Left ventricle myocardium superior (tissue), 1 donor: ENCODE data around the gene UNC5C. TPM values are rescaled to one million over a fixed set of nuclear protein-coding genes. Genes with fewer than 3 reads are reported as not detected.
A peak's percentile ranks its signal among the peaks of the same experiment; 100 is the strongest.

Source experiments
- ATAC-seq: fragments of 200-7000 bp; cut with Tn5 transposase; one replicate; pipeline ENCODE4 v1.9.1; 2020; ENCODE audit warnings: mild to moderate bottlenecking, moderate library complexity
- DNase-seq: peaks from one replicate; pipeline ENCODE4 v3.0.0-alpha.2; 2020
- intact Hi-C: fragments of 100-400 bp; cut with micrococcal nuclease; formaldehyde crosslinking; loops from one replicate; pipeline ENCODE4 v1.11.0; 2022
- total RNA-seq: library from RNA; stranded (reverse); fragmentation: NEBNext Ultra II Directional; extraction: Animal tissue kit (Norgen Biotek cat#: 25700); gene quantifications from one replicate; pipeline ENCODE4 v1.2.1, GENCODE V29; 2021
- donor health status: DM: no; HTN: yes; CAD: no; lungs with severe emphysema.

Gene UNC5C
- total RNA-seq, 1 donor from 2014 or later: 0.72 TPM

DNA sequence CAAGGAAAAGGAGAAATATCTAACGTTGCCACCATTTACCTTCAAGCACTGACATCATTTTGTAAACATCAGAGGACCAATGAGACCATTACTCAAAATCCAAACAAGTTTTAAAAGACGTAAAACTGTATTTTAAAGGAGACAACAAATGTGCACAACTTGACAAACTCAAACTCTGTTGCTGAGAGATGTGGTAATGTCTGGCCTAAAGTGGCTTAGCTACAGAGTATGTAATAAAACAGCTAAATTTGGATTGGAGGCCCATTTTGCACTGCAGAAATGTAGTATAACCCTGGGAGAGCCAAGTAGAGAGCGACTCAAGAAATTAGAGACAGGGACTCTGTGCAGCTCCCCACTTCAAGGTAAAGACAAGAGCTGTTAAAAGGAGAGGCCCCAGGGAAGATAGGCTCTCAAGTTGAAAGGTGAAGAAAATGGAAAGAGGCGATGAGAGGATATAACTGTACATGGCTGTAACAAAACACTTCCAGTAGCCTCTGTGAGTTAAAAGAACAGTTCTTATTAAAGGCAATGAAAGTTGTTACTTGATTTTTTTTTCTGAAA, 20.3 kb downstream of the UNC5C start:
- ATAC-seq (peak; percentile 66), DNase-seq (no peak)
- intact Hi-C loops: no loop called here

DNA sequence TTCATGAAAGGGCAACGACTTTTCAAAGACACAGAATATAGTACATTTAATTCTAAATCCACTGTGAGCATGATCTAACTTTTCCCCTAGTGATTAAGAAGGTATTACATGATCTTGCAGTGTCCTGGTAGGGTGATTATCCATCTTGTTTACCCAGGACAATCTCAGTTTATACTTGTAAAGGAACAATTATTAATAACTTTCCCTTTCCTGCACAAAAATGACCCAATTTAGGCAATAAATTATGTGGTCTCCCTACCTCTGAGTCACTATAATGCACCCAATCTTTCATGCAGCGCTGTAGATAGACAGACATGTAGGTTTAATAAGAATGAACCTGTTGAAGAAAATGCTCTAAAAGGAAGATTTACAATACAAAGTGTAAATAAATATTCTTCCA, 22.7 kb downstream of the UNC5C start:
- ATAC-seq (no peak), DNase-seq (no peak)
- intact Hi-C loops: no loop called here

DNA sequence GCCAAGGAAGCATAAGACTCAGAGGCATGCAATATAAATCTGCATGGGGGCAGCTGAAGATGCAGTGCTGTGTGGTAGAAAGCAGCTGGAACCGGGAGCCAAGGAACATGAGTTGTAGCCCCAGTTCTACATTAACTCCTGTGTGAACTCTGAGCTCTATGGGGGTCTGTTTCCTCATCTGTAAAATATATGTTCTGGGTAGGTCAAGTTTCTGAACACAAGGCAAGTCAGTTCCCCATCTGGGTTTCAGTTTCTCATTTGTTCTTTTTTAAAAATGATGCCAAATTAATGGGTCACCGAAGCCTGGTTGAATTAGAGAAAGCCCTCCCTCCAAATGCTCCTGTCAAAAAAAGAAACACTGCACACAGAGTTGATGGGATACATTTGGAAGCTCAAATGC, 24.0 kb downstream of the UNC5C start:
- ATAC-seq (no peak), DNase-seq (no peak)
- intact Hi-C loops: no loop called here

DNA sequence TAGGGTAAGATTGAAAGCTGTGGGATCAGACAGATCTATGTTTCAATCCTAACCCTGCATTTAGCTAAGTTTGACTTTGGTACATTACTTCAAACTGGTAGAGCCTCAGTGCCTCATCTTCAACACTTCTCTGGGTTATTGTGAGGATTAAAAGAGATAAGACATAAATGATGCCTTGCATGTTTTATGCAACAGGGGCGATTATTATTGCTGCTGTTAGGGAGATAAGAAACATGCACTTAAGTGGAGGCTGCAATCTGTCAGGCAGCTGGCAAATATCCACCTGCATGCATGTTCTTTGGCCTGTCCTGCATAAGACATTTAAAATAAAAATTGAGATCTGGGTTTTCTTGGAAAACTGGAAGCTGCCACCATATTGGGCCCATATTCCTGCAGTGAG, 24.6 kb downstream of the UNC5C start:
- no peak for DNase-seq
- intact Hi-C loops: no loop called here

DNA sequence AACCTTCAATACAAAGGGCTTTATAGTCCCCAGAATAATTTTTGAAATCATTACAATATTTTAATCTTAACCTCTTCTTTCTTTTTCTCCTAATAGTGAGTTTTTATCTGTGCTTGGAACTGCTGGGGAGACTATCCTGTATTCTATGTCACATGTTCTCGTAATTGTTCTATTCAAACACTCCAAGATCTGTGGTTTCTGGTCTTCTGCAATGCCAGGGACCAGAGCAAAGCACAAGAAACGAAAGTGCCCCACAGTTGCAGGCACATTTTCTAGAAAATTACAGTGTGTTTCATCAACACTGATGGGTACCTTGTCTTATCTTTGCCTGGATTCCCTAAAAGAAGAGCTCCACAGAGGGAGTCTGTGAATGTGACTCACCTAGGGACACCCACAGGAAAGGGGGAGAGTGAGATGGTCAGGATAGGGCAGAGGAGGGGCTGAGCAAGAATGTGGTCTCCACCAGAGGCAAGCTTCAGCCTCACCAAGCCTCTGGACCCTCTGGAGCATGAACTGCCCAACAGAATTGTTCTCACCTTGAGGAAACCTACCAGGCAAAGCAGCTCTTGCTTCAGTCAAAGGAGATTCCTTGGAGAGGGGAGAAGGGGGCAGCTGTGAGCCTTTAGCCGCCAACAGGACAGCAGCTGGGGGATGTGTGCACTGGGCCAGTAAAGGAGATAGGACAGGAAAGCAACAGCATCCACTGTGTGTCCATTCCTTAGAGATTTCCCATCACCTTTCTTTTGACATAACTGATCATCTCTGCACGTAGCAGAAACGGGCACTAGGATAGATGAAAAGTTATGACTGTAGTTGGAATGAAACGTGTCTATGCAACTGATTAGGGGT, 25.9 kb downstream of the UNC5C start:
- no peak for ATAC-seq
- intact Hi-C loops: no loop called here
- DNase-seq: no peak

More for the DNA sequence above, 24.6 kb downstream of the UNC5C start:
- ATAC-seq: no peak

DNA sequence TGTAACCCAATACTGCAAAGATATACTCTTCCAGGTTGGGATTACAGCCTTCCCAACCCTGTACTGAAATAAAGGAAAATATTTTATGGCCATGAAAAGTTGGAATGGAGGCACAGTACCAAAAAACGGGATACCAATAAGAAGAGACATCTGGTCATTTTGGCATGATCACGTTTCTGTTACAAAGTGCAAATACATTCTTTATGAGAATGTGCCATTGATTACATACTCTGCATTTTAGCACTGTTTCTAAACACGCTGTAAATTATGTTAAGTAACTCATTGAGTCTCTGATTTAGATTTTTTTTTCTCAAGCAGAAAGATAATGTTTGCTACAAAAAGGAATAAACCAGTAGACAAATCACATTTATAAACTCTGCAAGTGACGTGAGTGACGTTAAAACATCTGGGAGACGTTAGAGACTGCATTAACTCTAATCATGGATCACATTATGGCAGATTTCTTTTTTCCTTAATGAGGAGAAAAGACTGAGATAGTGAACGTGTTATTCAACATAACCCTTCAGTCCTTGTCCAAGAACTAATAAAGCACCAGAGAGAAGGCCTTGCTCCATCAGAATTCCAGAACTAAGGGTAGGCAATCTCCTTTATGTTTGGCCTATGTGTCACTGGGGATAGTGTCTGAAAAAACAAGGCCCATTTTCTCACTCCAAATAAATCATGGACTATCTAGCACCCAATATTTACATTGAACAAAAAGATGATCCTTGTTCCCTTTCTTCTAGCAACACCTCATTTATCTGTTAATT, 31.0 kb downstream of the UNC5C start:
- intact Hi-C loops: no loop called here
- ATAC-seq: no peak
- no peak for DNase-seq

DNA sequence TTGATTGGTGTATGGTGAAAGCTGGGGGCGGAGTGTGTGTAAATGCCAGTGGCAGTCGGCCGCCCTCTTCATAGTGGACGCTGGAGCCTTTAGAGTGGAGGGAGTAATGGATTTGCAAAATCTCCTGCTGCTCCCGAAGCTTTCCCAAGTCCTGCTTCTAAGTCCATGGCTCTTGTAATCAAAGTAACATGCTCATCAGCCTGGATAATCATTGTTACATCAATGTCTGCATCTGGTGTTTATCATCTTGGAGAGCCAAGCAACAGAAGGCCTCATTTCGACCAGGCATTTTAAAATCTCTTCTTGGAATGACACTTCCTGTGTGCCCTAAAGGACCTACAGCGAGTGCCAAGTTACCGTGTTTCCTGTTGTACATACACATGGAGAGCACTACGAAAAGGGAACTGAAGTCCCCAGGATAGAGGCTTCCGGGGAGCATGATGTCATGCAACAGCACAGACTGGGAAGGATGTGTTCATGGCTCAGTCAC, 32.2 kb downstream of the UNC5C start:
- DNase-seq: peak; percentile 14
- intact Hi-C loops: no loop called here
- ATAC-seq: peak; percentile 65

DNA sequence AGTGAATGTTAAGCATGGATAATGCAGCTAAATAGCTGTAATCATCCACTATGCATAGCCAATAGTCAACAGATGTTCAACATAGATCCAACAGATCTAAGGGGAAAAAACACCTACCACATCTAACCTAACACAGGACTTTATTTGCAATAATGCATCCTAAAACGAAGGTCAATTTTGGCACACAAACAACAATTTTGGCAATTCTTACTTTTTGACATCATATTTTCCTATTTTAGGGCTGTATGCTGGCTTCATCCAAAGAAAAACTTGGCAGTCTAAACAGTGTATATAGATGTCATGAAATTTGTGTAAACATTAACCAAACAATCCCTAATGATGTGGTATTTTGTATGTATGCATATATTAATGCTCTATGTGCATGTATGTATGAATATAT, 33.2 kb downstream of the UNC5C start:
- ATAC-seq: no peak
- no peak for DNase-seq
- intact Hi-C loops: no loop called here

DNA sequence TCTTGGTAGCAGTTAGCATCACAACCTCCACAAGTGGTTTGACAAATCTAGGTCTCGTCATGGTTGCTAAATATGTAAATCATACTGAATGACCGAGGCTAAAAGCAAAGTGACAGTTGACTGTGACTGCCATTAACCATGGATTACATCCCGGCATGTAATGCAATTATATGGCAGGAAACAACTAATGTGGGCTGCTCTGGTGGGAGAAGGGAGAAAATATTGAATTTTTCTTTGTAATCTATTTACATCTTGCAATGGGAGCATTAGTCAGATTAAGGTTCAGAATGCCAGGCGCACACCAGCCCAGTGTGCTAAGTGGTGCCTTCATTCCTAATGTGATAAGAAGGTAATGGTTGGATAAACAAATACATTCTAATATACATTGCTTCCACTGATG, 35.8 kb downstream of the UNC5C start:
- no peak for DNase-seq
- intact Hi-C loops: no loop called here

DNA sequence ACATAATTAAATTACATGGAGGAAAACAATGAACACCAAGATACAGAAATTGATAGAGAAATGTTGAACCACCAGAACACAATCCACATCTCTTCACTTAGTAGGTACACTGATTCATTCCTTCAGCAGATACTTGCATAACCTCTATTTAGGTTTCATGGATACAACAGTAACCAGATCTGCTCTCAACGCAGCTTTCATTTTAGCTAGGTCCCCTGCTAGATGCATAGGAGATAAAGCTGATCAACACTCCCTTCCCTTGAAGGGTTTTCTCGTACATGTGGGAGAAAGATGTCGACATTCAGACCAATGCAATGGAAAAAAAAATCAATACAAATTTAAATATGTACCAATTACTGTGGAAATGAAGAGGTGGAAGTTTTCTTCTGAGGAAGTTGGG, 37.3 kb downstream of the UNC5C start:
- DNase-seq (no peak), ATAC-seq (no peak)
- intact Hi-C loops: no loop called here

More for the DNA sequence above, 35.8 kb downstream of the UNC5C start:
- no peak for ATAC-seq

DNA sequence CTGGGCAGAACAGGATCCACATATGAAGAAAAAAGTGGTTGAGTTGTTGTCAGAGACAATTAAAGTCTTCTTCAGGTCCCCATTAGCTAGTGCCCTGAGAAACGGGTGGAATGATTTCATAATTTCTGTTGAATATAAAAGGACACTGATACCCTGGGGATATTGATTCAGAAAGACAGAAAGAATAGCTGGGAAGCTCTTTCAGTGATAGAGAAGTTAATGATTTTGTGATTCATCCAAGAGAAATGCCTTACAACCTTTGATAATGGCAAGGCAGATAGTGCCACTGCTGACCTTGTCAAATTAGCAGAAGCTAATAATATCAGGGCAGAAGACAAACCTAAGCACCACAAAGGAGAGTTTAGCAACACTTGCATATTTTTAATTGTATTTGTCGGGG, 37.9 kb downstream of the UNC5C start:
- no peak for ATAC-seq
- intact Hi-C loops: no loop called here
- no peak for DNase-seq

DNA sequence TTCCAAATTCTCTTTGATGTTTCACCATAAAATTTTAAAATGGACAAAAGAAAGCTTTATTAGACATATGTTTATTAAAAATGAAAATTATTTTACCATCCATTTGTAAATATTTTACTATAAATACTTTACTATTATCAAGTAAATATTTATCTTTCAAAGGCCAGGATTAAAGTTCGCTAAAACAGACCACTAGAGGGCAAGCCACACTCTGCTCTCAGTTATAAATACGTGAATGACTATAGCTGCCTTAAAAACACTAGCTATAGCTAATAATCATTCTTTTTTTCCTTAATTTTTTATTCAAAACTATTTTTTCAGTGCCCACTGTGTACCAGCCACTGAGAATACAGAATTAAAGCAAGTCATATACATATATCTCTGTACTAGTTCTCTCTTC, 38.6 kb downstream of the UNC5C start:
- intact Hi-C loops: no loop called here
- ATAC-seq: no peak
- DNase-seq: no peak

DNA sequence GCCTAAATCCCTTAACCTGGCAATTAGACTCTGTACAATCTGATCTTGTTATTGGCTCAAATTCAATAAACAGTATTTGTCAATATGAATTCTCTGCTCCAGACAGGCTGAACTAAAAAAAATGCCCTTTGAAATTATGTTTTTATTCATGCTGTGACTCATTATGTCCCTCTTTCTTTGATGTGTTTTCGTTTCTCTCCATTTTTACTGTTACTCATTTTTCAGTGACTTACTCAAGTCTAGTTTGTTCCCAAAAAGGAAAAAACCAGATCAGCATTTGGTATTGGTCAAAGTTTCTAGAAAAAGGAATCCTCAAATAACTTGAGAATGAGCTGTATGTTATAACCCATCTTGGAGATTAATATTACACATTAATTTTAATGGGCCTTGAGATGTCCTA, 40.4 kb downstream of the UNC5C start:
- DNase-seq (no peak), ATAC-seq (no peak)
- intact Hi-C loops: no loop called here

DNA sequence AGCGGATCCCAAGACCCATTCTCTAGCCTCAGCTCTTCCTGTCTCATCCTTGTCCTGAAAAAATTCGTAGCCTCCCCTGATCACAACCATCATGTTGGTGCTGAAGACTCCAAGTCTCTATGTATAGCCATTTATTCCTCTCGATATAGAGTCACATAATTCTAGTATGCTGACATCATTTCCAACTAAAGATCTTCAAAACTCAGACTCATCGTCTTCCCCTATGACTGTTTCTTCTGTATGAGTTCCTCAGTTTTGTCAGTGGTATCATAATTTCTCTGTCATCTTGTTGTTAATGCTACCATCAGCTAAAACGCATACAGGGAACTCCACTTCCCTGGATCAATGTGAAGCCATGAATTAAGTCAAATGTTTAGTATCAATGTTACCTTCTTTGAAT, 41.2 kb downstream of the UNC5C start:
- intact Hi-C loops: no loop called here
- DNase-seq (no peak), ATAC-seq (no peak)

DNA sequence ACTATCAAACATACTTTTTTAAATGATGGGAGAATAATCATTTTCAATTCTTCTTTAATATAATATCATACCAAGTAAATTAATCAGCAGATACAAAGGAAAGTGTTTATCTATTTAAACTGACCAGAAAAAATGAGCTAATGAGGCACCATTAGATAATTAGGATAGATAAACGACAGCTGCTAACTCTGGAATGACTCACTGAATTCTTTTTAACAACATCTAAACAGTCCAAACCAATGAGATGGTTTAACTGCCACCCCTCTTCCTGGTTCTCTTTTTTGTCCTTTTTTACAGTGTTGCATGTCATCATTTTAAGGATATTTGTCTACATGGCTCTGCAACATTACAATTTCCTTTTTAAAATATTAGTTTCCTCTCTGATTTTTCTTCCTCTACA, 41.6 kb downstream of the UNC5C start:
- intact Hi-C loops: no loop called here
- DNase-seq (no peak), ATAC-seq (peak; percentile 24)

DNA sequence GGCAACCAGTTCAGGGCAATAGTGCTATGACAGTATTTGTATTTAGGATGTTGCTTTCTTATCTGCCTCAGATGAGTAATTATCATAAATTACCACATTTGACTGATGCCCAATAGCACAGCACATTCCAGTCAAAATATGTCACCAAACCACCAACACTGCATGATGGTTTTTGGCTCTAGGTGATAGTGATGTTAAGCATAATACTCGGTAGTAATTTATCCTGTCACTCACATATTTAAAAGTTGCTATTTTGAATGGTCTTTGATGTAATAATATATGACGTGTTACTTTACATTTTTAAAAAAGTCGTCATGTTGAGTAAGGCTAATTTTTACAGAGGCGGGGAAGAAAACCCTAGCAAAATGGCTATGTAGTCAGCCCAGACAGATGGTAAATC, 42.5 kb downstream of the UNC5C start:
- no peak for ATAC-seq
- DNase-seq: no peak

DNA sequence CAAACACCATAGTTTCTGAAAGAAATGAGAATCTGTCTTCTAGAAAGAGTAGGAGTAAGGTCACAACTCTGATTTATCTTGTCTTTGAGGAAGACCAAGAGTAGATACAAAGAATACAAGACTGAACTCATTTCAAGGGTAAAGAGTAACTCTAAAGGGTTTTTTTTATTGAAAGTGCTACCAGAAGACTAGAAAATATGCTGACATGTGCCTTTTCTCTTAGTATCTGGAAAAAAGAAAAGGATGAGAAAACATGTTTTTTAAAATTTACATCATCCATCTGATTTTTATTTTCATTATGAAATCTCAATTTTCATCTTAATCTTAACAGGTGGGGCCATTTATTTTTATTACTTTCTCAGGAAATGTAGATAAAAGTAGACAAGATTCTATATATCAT, 43.0 kb downstream of the UNC5C start:
- no peak for ATAC-seq
- DNase-seq: no peak
- intact Hi-C loops: no loop called here

More for the DNA sequence above, 42.5 kb downstream of the UNC5C start:
- intact Hi-C loops: no loop called here

DNA sequence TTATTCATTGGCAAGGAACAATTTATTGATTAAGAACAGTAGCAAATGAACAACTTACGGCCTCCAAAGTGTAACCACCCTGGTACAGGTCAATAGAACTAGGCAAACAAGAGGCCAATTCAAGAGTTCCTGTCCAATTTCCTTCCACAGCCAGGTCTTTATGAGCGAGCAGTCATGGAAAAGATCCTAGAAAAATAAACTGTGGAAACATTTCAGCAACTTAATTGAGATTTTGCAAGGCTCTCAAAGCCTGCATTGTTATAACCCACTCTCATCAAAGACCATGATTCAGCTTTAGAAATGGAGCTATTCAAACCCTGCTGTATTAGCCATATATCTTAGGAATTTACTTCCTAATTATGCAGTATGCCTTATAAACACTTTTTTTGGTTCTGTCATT, 43.6 kb downstream of the UNC5C start:
- peak; percentile 85 for ATAC-seq
- intact Hi-C loops: no loop called here
- no peak for DNase-seq

DNA sequence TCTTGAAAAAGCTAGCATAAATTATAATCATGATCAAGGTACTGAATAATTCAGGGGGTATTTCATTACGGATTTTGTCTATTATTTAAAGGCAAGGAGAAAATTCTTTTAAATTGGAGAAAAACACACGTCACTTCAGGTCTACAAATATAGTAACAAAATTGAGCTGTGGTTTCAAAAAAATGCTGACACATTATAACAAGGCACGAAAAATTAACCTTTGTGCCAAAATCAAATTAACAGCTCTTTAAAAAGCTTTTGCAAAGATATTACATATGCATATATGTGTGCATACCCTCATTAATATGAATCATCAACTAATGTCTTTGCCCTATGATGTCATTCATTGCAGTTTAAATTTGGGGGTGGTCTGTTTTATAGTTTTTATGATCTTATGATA, 44.3 kb downstream of the UNC5C start:
- no peak for DNase-seq
- intact Hi-C loops: no loop called here

DNA sequence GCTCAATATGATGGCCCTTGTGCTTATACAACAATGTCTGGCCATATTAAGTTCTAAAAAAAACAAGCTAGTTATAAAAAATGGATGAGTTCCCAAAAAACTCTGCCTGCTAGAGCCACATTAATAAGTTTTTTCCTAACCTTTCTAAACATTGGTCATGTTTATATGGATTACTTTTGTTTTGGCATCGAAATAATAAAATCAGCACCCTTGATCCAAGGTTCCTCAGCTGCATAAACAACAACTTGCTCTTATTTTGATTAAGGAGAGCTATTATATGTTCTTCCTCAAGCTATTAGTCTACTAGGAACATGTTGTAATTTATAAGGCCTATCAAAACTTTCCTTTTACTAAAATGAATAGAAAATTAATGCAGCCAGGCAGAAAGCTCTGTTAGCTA, 48.4 kb downstream of the UNC5C start:
- DNase-seq (no peak), ATAC-seq (no peak)
- intact Hi-C loops: no loop called here

More for the DNA sequence above, 44.3 kb downstream of the UNC5C start:
- ATAC-seq: no peak
